ENCODE results near the gene CEP70.
A peak's percentile ranks its signal among the peaks of the same experiment; 100 is the strongest.
"Not testable (repeated sequence)": the region's sequence is repeated elsewhere in the genome, so short reads cannot be mapped to it uniquely, and the experiment has no call there.

Gene CEP70, protein sequence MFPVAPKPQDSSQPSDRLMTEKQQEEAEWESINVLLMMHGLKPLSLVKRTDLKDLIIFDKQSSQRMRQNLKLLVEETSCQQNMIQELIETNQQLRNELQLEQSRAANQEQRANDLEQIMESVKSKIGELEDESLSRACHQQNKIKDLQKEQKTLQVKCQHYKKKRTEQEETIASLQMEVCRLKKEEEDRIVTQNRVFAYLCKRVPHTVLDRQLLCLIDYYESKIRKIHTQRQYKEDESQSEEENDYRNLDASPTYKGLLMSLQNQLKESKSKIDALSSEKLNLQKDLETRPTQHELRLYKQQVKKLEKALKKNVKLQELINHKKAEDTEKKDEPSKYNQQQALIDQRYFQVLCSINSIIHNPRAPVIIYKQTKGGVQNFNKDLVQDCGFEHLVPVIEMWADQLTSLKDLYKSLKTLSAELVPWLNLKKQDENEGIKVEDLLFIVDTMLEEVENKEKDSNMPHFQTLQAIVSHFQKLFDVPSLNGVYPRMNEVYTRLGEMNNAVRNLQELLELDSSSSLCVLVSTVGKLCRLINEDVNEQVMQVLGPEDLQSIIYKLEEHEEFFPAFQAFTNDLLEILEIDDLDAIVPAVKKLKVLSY

DNA sequence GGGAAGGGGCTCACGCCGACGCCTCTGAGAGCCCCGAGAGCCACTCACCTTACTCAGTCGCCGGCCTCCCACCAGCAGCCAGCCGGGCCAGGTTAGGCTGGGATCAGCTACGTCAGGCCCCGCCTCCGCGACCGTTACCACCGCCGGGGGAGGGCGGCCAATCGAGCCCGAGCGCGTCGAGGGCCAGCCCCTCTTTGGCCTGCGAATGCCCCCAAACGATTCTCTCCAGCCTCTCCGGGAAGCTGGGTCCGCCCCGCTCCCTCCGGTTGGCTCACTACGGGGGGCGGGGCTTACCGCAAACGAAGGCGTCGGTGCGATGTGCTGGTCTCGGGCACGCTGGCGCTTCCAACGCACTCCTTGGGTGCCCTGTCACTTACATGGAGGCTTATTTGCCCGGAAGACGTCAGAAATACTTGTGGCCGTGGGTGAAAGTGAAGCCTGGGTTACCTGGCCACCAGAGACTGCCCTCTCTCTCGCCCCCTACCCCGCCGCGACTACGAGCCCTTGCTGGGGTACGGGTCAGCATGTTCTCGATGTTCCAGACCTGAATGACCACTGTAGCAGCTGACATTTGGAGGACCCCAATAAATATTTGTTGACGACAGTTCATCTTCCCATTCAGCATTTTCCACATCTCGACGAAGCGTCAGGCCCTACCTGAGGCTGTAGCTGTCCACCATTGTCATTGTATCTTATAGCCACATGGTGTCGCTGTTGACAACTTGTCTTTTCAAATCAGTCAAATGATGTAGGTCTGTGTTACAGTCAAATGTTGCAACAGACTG is at the start of gene CEP70:
TSS of gene CEP70 (minus strand) at position 111 of the 785 bp plus-strand sequence. CDS start 21,333 bp downstream, outside the sequence.
- Mint-ChIP-seq H3K27ac (peak within 1 kb of the TSS; percentile 97), H3K36me3 (ENCODE audit: low read depth) (no peaks in the 10 kb centered on the region), H3K4me1 (peaks cover 15% of the 10 kb centered on the region), H3K27me3 (no peaks in the 10 kb centered on the region), H3K4me3 (peak within 1 kb of the TSS; percentile 95), H3K9me3 (no peaks in the 10 kb centered on the region)
- DNase-seq (peak; percentile 91), ATAC-seq (peak; percentile 95)

DNA sequence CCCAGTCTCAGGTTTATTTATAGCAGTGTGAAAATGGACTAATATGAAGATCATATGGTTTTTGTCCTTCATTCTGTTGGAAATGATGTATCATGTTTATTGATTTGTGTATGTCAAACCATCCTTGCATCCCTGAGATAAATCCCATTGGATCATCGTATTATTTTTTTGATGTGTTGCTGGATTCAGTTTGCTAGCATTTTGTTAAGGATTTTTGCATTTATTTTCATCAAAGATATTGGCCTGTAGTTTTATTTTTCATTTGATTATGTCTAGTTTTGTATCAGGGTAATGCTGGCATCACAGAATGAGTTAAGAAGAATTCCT is 48.8 kb upstream of the CEP70 start:
- no peaks in the 10 kb centered on the region for H3K27me3 Mint-ChIP-seq
- no peak overlapping the region for H3K27ac Mint-ChIP-seq
- no peak overlapping the region for H3K4me3 Mint-ChIP-seq
- no peak for DNase-seq
- no peak for ATAC-seq
- H3K9me3 Mint-ChIP-seq: peaks cover 57% of the 10 kb centered on the region
- H3K4me1 Mint-ChIP-seq: no peaks in the 10 kb centered on the region
- H3K36me3 Mint-ChIP-seq (ENCODE audit: low read depth): peaks cover 20% of the 10 kb centered on the region

DNA sequence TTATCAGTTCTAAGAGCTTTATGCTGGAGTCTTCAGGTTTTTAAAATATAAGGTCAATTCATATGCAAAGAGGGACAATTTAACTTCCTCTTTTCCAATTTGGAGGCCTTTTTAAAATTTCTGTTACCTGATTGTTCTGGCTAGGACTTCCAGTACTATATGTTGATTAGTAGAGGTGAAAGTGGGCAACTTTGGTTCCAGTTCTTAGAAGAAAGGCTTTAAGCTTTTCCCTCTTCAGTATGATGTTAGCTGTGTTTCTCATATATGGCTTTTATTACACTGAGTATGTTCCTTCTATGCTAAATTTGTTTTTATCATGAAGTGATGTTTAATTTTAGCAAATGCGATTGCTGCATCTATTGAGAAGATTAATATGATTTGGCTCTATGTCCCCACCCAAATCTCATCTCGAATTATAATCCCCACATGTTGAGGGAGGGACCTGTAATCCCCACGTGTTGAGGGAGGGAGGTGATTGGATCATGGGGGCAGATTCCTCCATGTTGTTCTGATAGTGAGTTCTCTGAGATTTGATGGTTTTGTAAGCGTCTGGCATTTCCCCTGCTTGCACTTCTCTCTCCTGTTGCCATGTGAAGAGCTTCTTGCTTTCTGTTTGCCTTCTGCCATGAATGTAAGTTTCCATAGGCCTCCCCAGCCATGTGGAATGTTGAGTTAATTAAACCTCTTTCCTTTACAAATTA is 48.3 kb upstream of the CEP70 start:
- Mint-ChIP-seq H3K27ac (no peak overlapping the region), H3K4me1 (no peaks in the 10 kb centered on the region), H3K4me3 (no peak overlapping the region), H3K36me3 (ENCODE audit: low read depth) (peaks cover 16% of the 10 kb centered on the region), H3K9me3 (peaks cover 55% of the 10 kb centered on the region), H3K27me3 (no peaks in the 10 kb centered on the region)
- DNase-seq: no peak
- ATAC-seq: no peak

DNA sequence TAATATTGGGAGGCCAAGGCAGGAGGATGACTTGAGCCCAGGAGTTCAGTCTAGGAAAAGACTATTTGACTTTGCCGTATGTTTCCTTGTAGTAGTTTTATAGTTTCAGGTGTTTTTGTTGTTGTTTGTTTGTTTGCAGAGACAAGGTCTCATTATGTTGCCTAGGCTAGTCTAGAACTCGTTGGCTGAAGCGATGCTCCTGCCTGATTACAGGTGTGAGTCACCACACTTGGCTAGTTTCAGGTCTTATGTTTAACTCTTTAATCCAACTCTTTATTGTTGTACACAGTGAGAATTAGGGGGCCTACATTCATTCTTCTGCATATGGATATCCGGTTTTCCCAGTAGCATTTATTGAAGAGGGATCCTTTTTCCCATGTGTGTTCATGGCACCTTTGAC is 46.5 kb upstream of the CEP70 start:
- no peaks in the 10 kb centered on the region for H3K4me1 Mint-ChIP-seq
- no peak for DNase-seq
- H3K27me3 Mint-ChIP-seq: no peaks in the 10 kb centered on the region
- no peak overlapping the region for H3K4me3 Mint-ChIP-seq
- H3K27ac Mint-ChIP-seq: no peak overlapping the region
- peaks cover 40% of the 10 kb centered on the region for H3K9me3 Mint-ChIP-seq
- H3K36me3 Mint-ChIP-seq (ENCODE audit: low read depth): peaks cover 13% of the 10 kb centered on the region
- ATAC-seq: no peak

- H3K27ac Mint-ChIP-seq: no peak overlapping the region
- peaks cover 28% of the 10 kb centered on the region for H3K9me3 Mint-ChIP-seq
- no peaks in the 10 kb centered on the region for H3K27me3 Mint-ChIP-seq
- no peaks in the 10 kb centered on the region for H3K4me1 Mint-ChIP-seq
- peaks cover 10% of the 10 kb centered on the region for H3K36me3 Mint-ChIP-seq (ENCODE audit: low read depth)
- no peak for ATAC-seq
- no peak overlapping the region for H3K4me3 Mint-ChIP-seq
- DNase-seq: no peak
Measured at GRCh38 chr3:138638641-138639040, 44.6 kb upstream of the CEP70 start.

- Mint-ChIP-seq H3K9me3 (no peaks in the 10 kb centered on the region), H3K27ac (no peak overlapping the region), H3K4me3 (no peak overlapping the region), H3K4me1 (peaks cover 8% of the 10 kb centered on the region), H3K36me3 (ENCODE audit: low read depth) (no peaks in the 10 kb centered on the region), H3K27me3 (no peaks in the 10 kb centered on the region)
- ATAC-seq: no peak
- no peak for DNase-seq
Measured at GRCh38 chr3:138629526-138629925, 35.5 kb upstream of the CEP70 start.

DNA sequence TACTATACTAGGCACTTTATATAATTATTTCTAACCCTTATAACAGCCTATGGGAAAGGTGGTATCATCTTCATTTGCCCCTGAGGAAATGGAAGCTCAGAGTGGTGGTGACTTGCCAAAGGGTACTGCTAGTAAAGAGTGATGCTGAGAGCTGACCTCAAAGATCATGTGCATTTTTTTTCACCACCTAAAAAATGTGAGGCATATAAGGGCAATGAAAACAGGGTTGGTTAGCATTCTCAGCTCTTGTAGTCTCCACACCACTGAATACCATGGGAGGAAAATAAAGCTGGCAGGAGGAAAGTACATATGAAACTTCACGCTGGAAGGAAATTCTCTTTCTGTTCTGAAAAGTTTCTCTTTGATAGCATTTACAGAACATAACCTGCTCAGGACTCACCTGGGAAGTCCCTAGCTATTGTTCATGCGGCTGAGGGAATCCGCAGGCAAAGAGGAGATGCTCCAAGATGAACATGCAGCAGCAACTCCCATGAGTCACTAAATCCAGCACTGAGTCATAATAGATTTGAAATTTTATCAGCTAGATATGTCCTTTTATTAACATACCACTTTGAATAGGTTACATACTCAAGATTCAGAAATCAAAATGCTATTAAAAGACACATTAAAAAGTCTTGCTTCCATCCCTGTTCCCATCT is 31.8 kb upstream of the CEP70 start:
- H3K4me1 Mint-ChIP-seq: peaks cover 8% of the 10 kb centered on the region
- no peaks in the 10 kb centered on the region for H3K36me3 Mint-ChIP-seq (ENCODE audit: low read depth)
- no peak overlapping the region for H3K4me3 Mint-ChIP-seq
- H3K27me3 Mint-ChIP-seq: no peaks in the 10 kb centered on the region
- H3K9me3 Mint-ChIP-seq: no peaks in the 10 kb centered on the region
- H3K27ac Mint-ChIP-seq: no peak overlapping the region
- ATAC-seq (peak; percentile 49), DNase-seq (no peak)

GRCh38 chr3:138624518-138624917 is 30.5 kb upstream of the CEP70 start:
- DNase-seq: no peak
- Mint-ChIP-seq H3K36me3 (ENCODE audit: low read depth) (no peaks in the 10 kb centered on the region), H3K4me3 (no peak overlapping the region), H3K9me3 (no peaks in the 10 kb centered on the region), H3K4me1 (peaks cover 8% of the 10 kb centered on the region), H3K27me3 (no peaks in the 10 kb centered on the region), H3K27ac (no peak overlapping the region)
- ATAC-seq: no peak

DNA sequence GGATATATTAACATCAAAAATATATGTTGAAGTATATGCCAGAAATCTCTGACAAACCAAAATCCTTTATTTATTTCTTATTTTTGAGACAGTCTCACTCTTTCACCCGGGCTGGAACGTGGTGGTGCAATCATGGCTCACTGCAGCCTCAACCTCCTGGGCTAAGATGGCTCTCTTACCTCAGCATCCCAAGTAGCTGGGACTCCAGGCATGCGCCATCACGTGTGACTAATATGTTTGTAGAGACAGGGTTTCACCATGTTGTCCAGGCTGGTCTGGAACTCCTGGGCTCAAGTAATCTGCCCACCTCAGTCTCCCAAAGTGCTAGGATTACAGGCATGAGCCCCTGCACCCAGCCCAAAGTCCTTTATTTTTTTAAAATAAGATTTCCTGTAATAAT is 26.4 kb upstream of the CEP70 start:
- H3K27me3 Mint-ChIP-seq: no peaks in the 10 kb centered on the region
- no peaks in the 10 kb centered on the region for H3K36me3 Mint-ChIP-seq (ENCODE audit: low read depth)
- DNase-seq: no peak
- no peaks in the 10 kb centered on the region for H3K4me1 Mint-ChIP-seq
- no peak overlapping the region for H3K27ac Mint-ChIP-seq
- H3K4me3 Mint-ChIP-seq: no peak overlapping the region
- no peaks in the 10 kb centered on the region for H3K9me3 Mint-ChIP-seq
- ATAC-seq: no peak

GRCh38 chr3:138615462-138615861 is 21.4 kb upstream of the CEP70 start:
- H3K4me3 Mint-ChIP-seq: no peak overlapping the region
- H3K27me3 Mint-ChIP-seq: no peaks in the 10 kb centered on the region
- ATAC-seq: no peak
- no peak overlapping the region for H3K27ac Mint-ChIP-seq
- H3K9me3 Mint-ChIP-seq: no peaks in the 10 kb centered on the region
- no peak for DNase-seq
- peaks cover 2% of the 10 kb centered on the region for H3K36me3 Mint-ChIP-seq (ENCODE audit: low read depth)
- no peaks in the 10 kb centered on the region for H3K4me1 Mint-ChIP-seq

- peaks cover 14% of the 10 kb centered on the region for H3K4me1 Mint-ChIP-seq
- H3K36me3 Mint-ChIP-seq (ENCODE audit: low read depth): peaks cover 4% of the 10 kb centered on the region
- H3K27me3 Mint-ChIP-seq: no peaks in the 10 kb centered on the region
- no peak for ATAC-seq
- H3K27ac Mint-ChIP-seq: peak overlapping the region; percentile 93
- H3K4me3 Mint-ChIP-seq: peak overlapping the region; percentile 83
- no peaks in the 10 kb centered on the region for H3K9me3 Mint-ChIP-seq
- no peak for DNase-seq
Measured at GRCh38 chr3:138609898-138610266, 15.8 kb upstream of the CEP70 start.

DNA sequence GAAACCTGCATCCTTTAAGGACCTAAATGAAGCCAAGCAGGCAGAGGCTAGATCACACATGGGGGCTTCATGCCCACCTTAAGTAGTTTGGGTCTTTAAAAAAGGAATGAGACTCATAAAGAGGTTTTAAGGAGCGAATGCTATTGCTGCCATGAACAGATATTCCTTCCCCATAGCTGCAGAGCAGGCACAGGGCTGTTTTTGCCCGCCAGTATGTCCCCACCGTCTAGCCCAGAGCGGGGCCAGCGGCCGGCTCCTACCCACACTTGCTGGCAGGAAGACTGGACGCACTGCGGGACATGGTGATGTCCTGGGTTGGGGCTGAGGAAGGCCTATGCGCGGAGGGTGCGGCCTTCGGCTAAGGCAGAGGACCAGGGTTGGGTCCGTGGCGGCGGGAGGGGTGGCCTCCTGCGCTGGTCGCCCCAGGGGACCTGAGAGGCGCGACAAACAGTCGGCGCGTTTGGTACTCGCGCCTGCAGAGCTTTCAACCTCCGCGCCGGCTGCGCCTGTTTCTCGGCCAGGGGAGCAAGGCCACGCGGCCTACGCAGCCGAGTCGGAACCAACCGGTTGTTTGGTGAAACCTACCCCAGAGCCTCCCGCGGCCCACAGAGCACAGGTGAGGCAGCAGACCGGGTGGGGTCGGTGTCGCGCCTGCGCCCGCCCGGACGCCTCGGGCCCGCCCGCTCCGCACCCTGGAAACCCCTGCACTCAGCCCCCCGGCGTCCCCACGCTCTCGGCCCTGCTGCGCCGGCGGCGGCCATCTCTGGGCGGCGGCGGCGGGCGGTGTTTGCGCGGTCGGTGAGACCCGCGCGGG is 14.5 kb upstream of the CEP70 start, which contains the start of gene FAIM:
TSS of gene FAIM (plus strand) at position 450 of the 814 bp plus-strand sequence. CDS start 10,956 bp downstream, outside the sequence.
- DNase-seq (peak; percentile 67), ATAC-seq (peak; percentile 84)
- H3K4me1 Mint-ChIP-seq: peaks cover 14% of the 10 kb centered on the region
- peaks cover 4% of the 10 kb centered on the region for H3K36me3 Mint-ChIP-seq (ENCODE audit: low read depth)
- peak within 1 kb of the TSS; percentile 83 for H3K4me3 Mint-ChIP-seq
- no peaks in the 10 kb centered on the region for H3K27me3 Mint-ChIP-seq
- no peaks in the 10 kb centered on the region for H3K9me3 Mint-ChIP-seq
- peak within 1 kb of the TSS; percentile 93 for H3K27ac Mint-ChIP-seq

GRCh38 chr3:138604106-138604595 is 10.1 kb upstream of the CEP70 start:
- ATAC-seq: not testable (repeated sequence)

More at GRCh38 chr3:138604106-138604595, 10.1 kb upstream of the CEP70 start:
- H3K27me3 Mint-ChIP-seq; DNase-seq; H3K9me3 Mint-ChIP-seq; H3K36me3 Mint-ChIP-seq (ENCODE audit: low read depth); H3K4me1 Mint-ChIP-seq; H3K27ac Mint-ChIP-seq; H3K4me3 Mint-ChIP-seq: not testable (repeated sequence)
